GM19240 (cell line): ENCODE results near the gene MAL.

Experiments used
- DNase-seq: peaks from one replicate; pipeline ENCODE4 v3.0.0; 2011; ENCODE audit warnings: low spot score; ENCODE audit not compliant: insufficient read length

The MAL gene

GRCh38 chr2:95016616-95017015 lies 8.9 kb upstream of the MAL start:
- DNase-seq: no peak

- no peak for DNase-seq
These were observed 8.4 kb upstream of the MAL start for GRCh38 chr2:95017071-95017501.

DNA sequence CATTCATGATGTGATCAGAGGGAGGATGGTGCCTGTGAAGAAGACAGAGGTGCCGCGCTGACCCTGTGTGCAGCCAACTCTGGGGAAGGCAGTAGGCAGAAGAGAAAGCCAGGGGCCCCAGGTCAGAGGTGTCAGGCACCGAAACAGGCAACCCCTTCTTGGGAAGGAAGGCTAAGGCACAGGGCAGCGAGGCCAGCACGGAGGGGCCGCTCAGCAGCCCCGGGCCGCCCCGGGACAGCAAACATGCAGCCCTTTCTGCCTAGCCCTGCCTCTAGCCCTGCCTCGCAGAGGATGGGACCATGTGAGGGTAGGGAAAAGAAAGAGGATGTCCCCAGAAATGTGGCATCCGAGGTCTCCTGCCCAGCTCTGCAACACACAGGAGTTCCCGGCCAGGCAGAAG lies 7.7 kb upstream of the MAL start:
- no peak for DNase-seq

GRCh38 chr2:95018301-95018700 lies 7.2 kb upstream of the MAL start:
- DNase-seq: no peak

- no peak for DNase-seq
These were observed 6.5 kb upstream of the MAL start for GRCh38 chr2:95018861-95019550.

DNA sequence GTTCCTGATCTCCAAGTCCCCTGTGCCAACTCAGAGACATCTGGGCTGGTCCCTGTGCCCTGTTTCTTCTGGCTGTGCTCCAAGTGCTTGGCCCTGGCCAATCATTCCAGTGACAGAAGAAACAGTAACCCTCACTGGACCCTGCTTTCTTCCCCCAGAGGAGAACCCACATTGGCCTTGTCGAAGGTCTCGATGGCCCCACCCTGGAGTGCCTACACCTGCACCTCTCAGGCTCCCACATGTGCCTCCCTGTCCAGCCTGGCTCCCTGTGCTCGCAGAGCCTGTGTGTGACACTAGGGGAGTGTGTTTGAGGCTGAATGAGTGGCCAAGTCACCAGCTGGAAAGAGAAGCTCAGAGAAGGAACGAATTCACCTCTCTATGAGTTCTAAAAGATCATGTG lies 5.9 kb upstream of the MAL start:
- no peak for DNase-seq

- DNase-seq: no peak
These were observed 5.1 kb upstream of the MAL start for GRCh38 chr2:95020275-95021022.

GRCh38 chr2:95021023-95021416 lies 4.5 kb upstream of the MAL start:
- no peak for DNase-seq

- DNase-seq: no peak
These were observed 3.7 kb upstream of the MAL start for GRCh38 chr2:95021847-95022246.

DNA sequence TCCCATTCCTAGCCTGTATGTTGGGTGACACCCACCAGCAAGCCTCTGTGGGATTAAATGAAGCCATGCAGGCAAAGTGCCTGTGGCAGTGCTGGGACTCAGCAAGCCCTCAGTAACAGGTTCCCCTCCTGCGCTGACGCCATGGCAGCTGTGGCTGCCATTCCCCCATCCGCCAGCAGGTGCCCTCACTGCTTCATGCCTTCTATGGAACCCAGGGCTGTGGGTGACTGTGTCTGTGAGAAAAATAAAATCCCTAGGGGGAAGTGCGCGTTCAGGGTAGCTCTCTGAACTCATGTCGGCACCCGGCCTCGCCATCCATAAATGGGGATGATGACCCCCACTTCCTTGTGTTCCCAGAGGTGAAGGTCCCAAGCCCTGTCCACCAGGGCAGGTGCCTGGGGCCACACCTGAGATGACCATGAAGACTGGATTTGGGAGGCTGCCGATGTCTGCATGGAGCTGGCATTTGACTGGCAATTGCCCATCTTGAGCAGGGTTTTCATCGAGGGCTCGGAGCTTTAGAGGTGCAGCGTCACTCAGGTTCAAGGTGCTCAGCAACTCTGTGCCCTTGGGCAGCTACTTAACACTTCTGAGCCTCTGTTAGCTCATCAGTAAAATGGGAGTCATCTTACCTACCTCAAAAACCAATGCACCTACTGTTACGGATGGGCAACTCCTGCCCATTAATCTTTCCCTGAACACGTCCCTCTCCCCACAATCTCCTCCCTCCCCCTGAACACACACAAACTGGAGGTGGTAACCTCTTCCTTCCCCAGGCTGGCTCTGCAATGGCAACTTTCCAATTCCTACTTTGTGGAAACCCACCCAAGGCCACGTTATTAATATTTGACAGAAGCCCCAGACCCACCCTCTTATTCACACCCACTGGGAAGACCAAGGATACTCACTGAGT lies 2.9 kb upstream of the MAL start:
- peak; percentile 91 for DNase-seq

- DNase-seq: peak; percentile 45
These were observed 2.3 kb upstream of the MAL start for GRCh38 chr2:95023222-95023597.

GRCh38 chr2:95024371-95024770 lies 1.1 kb upstream of the MAL start:
- no peak for DNase-seq

GRCh38 chr2:95024960-95025405 lies 525 bp upstream of the MAL start:
- DNase-seq: no peak

DNA sequence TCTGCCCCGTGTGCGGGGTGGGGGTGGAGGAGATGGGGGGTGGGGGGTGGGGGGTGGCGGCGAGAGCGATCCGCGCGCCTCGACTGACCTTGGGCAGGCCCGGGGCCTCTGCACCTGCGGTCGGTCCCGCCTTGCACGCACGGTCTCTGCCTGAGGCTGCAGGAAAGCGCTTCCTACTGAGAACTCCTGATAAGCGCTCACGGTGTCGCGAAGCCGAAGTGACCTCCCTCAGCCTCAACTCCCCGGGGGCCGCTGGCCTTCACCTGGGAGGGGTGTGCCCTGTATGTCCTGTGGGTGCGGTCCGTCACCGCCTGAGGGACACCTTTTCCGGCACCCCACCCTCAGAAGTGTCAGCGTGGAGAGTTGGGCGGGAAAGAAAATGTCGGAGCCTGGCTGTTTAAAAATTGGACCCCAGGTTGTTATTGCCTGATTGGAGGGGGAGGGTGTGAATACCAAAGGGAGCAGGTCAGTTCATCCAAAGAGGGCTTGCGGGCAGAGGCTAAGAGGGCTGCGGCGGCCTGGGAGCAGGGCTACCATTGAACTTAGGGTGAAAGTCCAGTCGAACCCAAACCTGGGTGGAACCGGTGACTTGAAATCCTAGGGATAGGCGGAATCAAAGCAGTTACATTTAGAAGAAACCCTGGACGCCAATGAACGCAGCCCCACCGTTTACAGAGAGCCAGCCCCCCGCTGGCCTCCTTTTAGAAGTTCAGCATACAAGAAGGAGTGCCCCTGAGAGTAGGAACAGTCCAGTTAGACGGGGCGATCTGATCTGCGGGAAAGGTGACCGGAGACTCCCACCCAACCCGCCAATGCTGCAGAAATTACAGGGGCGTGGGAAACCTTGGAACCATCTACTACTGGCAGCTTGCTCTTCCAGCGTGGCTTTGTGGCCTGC lies 1.2 kb downstream of the MAL start:
- DNase-seq: no peak

DNA sequence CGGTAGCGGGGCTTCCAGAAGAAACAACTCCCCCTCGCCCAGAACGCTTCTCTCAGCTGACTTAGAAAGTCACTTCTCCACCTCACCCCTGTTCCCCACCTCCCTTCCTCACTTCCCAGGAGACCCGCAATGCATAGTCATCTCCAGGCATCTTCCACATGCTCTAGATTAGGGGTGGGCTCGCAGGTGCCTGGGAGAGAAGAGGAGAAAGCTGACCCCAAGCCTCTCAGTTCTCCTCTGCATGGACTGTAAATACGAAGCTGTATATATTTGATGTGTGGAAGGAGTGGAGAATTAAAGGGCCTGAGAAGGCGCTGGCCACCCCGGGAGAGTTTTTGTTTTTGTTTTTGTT lies 1.8 kb downstream of the MAL start:
- no peak for DNase-seq

DNA sequence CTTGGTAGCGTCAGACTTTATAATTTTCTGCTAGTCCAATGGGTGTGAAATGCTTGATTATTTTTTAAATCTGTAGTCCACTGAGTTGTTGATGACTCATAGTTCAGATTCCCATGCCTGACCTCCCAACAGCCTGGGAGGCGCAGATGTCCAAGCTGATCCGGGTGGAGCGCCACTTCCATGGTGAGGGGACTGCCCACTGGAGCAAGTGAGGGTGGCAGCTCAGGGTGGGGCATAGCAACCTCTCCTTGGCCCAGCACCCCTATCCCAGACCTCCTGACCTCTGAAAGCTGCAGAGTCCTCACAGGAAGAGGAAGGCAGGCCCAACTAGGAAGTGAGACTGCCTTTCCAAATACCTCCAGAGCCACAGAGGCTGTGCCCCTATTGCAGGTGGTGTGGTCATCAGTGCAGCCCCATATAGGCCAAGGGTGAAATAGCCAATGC lies 4.4 kb downstream of the MAL start:
- no peak for DNase-seq

GRCh38 chr2:95030496-95030895 lies 5.0 kb downstream of the MAL start:
- no peak for DNase-seq

- no peak for DNase-seq
These were observed 5.7 kb downstream of the MAL start for GRCh38 chr2:95031076-95031725.

DNA sequence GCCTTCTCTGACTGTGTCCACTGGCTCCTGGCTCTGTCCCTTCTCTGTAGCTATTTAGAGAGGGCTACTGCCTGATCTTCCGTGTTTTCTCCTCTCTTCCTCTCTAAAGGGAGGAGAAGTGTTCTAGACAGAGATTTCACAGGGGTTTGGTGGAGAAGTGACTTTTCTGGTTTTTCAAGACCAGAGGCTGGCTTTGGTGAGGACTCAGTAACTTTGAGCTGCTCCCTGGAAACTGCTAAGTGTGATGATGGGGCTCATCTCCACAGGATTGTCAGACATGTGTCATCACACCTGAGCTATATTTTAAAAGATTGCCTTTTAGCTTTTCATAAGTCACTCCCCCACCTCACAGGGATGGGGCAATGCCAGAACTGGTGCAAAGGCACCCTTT lies 6.2 kb downstream of the MAL start:
- DNase-seq: no peak

DNA sequence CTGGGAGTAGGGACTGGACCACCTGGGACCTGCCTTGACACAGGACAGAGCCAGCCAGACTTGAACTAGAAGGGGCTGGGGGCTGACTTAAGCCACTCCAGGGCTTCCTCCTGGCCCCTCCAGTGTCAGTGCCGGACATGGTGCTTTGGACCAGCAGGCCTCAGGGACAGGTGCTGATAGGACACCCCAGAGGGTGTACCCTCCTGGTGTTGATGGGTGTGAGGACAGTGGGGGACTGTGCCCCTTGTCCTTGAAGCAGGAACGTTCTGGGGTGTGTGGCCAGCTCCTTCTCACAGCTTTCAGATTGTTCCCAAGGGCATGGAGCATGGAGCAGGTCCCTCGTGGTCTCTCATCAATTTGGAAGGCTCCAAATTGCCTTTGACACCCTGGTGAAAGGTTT lies 6.8 kb downstream of the MAL start:
- no peak for DNase-seq
